Measurements from ENCODE around the gene SLC25A52.

GRCh38 chr18:31778391-31778950, 17.8 kb upstream of the SLC25A52 start:
- TF ChIP-seq OVOL2 (CRISPR knock-in tag; IDR thresholded peaks at IDR 0.05; ENCODE audit: borderline replicate concordance): no peak
- no peak for TF ChIP-seq ZNF512 (CRISPR knock-in tag; IDR thresholded peaks at IDR 0.05; ENCODE audit: borderline replicate concordance)
- no peak for TF ChIP-seq SP1 (CRISPR knock-in tag; conservative IDR thresholded peaks at IDR 0.05)
- TF ChIP-seq MAX (CRISPR knock-in tag; IDR thresholded peaks at IDR 0.05): no peak
- TF ChIP-seq USF2 (CRISPR knock-in tag; IDR thresholded peaks at IDR 0.05): no peak
- TF ChIP-seq CTCF (IDR thresholded peaks at IDR 0.05): no peak
- TF ChIP-seq CREM (CRISPR knock-in tag; IDR thresholded peaks at IDR 0.05): no peak

Measured in WTC11 (cell line).